CD4-positive, alpha-beta T cell treated with Interleukin-1 beta for 1 hour (primary cell): ENCODE measurements around the gene MRC1.

Experiments
- DNase-seq, 2 donors: peaks; one replicate each; pipeline ENCODE4 v3.0.0-alpha.2; 2020 to 2022

MRC1 gene

DNA sequence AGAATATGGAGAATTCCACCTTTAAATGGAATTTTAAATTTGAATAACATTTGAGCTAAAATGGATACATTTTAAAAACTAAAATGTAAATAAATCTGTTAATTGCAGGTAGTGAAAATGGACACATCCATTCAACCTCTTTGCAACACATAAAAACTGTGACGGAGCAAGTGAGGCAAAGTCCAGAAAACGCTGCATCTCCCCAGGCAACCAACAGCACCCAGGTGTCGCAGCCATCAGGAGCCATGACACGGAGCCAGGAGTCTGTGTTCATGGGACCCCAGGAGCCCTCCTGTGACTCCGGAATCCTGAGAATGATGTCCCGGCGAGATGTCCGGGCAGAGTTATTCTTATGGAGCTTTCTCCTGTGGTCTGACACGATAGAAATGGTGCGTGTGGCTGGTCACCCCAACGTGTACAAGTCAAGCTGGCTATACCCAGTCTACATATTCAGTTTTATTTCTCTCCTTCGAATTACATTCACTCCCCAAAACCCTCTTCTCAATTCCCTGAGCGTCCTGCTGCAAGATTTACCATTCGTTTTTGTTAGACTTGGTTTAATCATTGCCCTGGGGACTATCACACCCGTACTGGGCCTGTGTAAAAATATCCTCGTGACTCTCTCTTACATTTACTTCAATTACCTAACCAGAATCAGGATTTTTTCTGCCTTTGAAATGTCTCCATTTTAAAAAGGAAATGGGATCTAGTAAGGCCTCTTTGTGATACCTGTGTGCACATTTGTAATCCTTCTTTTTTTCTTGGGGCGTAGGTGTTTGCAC lies 13.1 kb upstream of the MRC1 start:
- DNase-seq = no peak

GRCh38 chr10:17801507-17801906 lies 7.6 kb upstream of the MRC1 start:
- no peak for DNase-seq

GRCh38 chr10:17802350-17802749 lies 6.8 kb upstream of the MRC1 start:
- no peak for DNase-seq

DNA sequence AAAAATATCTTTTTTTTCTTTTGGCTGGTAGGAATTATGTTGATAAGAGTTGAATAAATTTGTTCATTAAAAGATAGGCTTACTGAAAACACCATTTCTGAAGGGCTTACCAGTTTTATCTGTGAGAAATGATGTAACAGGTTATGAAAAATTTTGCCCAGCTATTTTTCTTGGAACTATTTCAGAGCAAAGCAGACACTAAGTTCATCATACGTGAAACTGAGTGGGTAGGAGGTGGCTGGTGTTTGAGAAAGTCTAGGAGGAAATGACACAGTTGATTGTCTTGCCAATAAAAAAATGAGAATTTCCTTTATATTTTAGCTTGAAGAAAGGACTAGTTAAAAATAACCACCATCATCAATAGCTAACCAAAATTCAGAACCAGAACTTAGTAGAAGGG lies 6.2 kb upstream of the MRC1 start:
- no peak for DNase-seq

- DNase-seq = no peak
These were observed 3.8 kb upstream of the MRC1 start for GRCh38 chr10:17805330-17805729.

- peak in 1 of 2 donors; percentile 15 for DNase-seq
These were observed 3.1 kb upstream of the MRC1 start for GRCh38 chr10:17805921-17806577.

GRCh38 chr10:17811146-17811865 lies 2.2 kb downstream of the MRC1 start:
- DNase-seq = no peak

DNA sequence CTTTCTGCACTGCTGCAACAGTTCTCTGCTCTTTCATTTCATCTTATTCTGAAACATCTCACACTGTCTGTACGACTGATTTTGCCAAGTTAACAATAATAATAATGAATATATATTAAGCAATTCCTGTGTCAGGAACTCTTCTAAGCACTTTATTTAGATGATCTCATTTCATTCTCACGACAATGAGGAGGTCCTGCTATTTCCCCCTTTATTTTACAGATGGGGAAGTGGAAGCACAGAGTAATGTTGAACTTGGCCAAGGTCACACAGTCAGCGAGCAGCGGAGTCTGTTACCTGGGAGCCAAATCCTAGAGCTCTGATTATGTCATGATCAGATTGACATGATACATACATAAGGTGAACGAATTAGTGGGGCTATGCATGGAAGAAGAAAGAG lies 5.8 kb downstream of the MRC1 start:
- no peak for DNase-seq

DNA sequence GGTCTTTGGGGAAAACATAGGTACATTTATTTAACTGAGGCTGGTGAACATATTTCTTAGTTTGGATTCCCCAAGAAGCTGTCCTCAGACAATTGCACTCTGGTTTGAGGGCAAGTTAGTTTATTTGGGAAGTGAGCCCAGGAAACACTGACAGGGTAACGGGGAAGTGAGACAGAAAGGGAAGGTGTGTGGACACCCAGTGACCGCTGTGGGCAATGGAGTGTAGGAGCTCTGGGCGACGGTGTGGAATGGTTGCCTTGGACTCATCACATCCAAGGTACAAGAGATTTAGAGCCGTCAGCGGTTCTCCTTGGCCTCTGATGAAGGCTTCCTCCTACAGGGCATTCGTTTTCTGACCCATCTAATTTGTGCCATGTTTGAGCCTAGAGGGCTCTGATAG lies 7.1 kb downstream of the MRC1 start:
- DNase-seq = no peak

- no peak for DNase-seq
These were observed 8.2 kb downstream of the MRC1 start for GRCh38 chr10:17817316-17817715.

GRCh38 chr10:17817790-17818189 lies 8.6 kb downstream of the MRC1 start:
- DNase-seq = no peak

GRCh38 chr10:17819836-17820235 lies 10.7 kb downstream of the MRC1 start:
- no peak for DNase-seq

GRCh38 chr10:17820943-17821342 lies 11.8 kb downstream of the MRC1 start:
- DNase-seq = no peak

DNA sequence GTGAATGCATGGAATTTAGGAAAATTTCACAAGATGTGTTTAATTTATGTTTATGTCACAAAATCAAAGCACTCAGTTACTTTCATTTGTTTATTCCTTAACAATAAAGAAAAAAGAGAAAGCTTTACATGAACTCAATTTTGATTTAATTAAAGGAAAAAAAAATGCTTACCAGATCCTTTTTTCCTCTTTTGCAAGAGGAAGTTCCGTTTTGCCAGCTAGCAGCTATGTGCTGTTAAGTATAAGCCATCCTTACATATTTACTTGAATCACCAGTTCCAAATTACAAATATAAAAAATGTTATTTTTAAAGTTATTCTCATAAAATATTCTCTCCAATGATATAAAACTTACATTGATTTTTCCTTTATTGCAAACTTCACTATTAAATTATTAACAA lies 12.7 kb downstream of the MRC1 start:
- no peak for DNase-seq

- no peak for DNase-seq
These were observed 22.2 kb downstream of the MRC1 start for GRCh38 chr10:17831341-17831740.

GRCh38 chr10:17831896-17832295 lies 22.7 kb downstream of the MRC1 start:
- no peak for DNase-seq

DNA sequence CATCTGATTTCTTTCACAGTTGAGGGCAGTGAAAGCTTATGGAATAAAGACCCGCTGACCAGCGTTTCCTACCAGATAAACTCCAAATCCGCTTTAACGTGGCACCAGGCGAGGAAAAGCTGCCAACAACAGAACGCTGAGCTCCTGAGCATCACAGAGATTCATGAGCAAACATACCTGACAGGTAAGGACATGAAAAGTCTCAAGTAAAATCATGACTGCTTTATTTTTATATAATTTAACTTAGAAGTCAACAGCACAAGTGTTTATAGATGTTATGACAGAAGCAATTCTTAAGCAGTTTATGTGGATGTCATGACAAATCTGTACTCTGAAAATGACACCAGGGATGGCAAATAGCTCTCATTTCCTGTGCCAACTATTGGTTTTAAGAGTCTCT lies 24.5 kb downstream of the MRC1 start:
- DNase-seq = no peak

GRCh38 chr10:17835688-17836087 lies 26.5 kb downstream of the MRC1 start:
- DNase-seq = no peak

DNA sequence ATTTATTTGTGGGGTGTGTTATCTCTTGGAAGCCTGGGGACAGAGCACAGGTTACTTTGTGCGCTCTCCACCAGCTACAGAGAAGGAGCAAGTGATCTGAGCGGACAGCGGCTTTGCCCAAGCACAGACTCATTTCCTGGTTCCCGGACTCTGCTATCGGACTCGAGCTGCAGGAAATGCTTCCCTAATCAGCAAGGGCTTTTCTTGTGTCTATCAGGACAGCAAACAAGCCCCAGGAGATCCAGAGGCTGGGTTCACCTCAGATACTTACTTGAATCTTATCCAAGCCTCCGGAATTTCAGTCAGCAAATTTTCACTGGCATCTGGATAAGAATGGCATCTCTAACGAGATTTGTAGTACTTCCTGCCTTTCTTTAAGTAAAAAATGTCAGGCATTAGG lies 27.8 kb downstream of the MRC1 start:
- DNase-seq = no peak

DNA sequence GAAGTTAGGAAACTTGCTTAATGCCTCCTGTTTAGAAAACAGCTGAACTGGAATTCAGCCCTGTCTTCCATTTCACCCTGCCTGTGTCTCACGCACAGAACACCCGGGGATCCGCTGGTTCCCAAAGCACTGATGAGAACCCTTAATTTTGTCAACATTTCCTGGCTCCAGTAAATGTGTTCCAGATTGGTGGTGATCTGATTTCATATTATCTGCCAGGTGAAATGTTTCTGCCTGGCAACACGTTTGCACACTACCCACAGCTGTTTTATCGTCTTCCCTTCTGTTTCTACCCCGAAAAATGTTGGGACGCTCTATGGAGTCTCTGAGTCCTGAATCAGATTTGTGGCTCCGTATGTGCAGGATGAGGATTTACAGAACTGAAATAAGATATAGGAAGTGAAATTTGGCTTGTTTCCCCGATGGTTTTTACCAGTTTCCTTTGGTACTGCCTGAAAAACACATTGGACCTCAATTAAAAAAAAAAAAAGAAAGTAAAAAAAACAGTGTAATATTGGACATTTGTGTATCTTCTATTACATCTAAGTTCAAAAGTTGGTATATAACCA lies 29.0 kb downstream of the MRC1 start:
- no peak for DNase-seq

DNA sequence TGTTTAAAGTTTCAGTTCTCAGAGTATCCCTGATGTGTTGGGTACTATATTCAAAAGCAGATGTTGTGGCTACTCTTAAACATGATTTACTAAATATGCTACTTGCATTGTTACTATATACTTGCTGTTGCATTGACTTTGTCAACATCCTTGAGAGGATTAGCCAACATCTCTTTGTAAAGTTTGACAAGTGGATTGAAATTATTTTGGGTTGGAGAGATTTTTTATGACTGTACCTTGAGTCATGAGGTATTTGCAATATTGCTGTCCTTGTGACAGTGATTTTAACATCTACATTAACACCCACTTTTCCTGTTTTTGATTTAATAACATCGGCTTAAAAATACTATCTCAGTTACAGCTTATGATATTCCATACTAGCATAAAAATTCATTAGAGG lies 31.9 kb downstream of the MRC1 start:
- no peak for DNase-seq

DNA sequence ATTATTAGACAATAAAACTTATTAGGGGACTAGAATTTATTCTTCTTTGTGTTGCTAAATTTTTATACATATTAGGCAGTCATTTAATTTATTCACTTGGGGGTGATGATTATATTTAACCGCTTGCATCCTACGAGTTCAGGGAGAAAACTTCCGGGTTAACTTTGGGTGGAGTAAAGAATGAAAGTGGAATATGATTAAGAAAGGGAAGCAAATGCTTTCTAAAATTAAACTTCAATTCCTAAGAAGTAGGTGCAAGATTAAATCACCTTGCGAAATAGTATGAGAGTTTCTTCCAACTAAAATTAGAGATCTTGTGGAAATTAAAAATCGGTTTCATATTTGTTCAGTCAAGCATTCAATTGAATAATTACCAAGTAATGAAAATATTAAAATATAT lies 33.5 kb downstream of the MRC1 start:
- no peak for DNase-seq

DNA sequence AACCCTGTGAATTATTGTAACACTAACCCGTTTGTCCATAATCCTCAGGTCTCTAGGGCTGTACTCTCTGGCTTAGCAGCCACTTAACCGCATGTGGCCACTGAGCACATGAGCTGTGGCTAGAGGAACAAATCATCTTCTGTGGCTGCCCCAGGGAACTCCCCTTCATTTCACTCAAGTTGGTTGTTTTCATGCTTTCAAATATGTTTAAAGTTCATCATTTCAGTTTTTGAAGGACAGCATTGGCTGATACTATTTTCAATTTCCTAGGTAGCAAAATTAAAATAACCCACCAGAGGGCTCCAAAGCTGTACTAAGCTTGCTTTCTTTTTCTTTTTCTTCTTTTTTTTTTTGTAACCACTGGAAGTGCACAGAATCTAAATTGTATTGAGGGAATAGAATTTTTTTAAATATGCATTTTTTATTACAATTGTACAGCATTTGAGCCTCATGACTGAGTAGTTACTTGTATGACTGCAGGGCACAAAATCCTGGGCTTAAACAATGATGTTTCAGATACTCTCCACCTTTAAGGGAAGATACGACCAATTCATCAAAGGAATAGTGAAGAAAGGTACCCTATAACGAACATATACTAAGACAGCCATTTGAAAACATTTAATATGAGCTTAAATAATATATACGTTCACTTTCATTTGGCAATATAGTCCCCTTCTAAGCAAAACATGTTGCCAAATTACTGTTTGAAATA lies 38.6 kb downstream of the MRC1 start:
- DNase-seq = no peak
